HG03575 (cell line): ENCODE data around the gene CD7.

Source experiments
- ATAC-seq: cut with Tn5 transposase; IDR thresholded peaks from one replicate; pipeline ENCODE4 v1.9.1; 2021; ENCODE audit not compliant: unreplicated experiment, insufficient number of reproducible peaks, low FRiP score; ENCODE audit errors: extremely low read depth

The CD7 gene

DNA sequence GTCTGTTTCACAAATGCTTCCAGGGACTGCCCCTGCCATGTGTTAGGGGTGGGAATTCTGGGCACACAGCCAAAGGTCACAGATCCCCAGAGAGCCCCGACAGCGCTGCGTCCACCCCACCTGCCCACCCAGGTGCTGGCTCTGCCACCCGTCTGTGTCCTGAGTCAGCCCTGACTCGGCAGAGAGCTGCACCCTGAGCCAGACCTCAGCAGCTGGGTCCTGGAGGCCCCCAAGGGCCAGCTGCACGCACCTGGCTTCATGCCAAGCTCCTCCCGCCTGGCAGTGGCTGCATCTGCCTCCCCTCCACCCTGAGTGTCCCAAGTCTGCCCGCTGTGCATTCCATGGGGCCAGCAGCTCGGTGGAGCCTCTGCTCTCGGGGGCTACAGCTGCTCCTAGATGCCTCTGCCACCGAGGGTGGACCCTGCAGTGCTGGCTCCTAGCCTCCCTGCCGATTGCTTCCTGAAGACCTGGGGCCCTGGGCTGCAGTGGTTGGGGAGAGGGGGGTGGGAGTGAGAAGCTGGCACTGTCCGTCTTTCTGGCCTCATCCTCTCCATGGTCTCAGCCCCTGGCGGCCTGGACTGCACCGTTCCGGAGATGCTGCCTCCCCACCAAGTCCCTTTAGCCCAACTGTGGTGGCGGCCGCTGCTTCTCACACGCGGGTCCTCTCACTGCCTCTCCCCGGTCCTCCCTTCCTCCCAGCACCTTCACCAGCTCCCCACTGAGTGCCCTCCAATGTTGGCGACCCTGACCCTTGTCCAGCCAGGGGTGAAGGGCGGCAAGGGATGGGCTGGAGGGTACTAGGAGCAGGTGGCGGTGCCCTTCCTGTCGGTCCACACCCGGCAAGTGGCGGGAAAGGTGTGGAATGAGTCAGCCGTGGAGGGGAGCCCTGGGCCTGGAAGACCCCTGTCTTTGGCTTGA, 13.2 kb upstream of the CD7 start:
- no peak for ATAC-seq

DNA sequence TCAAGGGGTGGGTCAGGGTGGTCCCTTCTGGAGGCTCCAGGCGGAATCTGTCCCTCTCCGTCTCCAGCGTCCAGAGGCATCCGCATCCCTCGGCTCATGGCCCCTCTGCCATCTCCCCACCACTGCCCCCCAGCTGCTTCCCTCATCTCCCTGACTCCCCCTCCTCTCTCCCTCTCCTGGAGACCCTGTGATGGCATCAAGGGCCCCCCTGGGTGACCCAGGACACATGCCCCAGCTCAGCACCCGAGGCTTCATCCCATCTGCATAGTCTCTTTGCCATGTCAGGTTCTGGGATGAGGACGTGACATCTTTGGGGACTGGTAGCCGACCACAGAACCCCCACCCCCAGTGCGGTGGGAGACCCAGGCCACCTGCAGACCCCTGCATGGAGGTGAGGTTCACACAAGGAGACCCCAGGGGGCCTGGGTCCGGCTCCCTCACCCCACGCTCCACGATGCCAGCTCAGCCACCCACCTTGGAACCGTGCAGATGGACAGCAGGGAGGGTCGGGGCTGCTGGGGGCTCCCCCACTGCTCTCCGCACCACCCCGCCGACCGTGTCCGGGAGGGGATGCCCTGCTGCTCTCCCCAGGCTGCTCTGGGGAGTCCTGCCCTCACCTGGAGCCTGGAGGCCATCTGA, 12.4 kb upstream of the CD7 start:
- no peak for ATAC-seq

DNA sequence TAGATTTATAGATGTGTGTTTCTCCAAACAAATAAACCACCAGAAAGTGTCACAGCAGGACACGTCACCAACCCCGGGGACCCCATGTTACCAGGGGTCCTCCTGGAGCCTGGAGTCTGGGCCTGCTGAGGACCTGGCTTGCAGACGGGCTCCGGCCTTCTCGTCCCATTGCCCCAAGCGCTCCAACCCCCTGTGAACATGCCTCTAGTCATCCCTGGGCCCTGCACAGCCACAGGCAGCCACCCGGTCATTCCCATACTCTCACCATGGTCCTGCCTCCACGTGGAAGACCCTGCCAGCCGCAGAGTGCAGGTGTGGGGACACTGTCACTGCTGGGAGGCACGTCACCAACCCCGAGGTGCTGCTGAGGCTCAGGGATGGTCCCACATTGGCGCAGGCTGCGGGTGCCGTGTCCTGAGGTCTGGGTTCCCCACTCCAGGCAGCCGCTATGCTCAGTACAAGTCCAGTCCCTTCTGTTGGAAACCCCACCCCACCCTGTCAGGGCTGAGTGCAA, 11.6 kb upstream of the CD7 start:
- ATAC-seq = no peak

DNA sequence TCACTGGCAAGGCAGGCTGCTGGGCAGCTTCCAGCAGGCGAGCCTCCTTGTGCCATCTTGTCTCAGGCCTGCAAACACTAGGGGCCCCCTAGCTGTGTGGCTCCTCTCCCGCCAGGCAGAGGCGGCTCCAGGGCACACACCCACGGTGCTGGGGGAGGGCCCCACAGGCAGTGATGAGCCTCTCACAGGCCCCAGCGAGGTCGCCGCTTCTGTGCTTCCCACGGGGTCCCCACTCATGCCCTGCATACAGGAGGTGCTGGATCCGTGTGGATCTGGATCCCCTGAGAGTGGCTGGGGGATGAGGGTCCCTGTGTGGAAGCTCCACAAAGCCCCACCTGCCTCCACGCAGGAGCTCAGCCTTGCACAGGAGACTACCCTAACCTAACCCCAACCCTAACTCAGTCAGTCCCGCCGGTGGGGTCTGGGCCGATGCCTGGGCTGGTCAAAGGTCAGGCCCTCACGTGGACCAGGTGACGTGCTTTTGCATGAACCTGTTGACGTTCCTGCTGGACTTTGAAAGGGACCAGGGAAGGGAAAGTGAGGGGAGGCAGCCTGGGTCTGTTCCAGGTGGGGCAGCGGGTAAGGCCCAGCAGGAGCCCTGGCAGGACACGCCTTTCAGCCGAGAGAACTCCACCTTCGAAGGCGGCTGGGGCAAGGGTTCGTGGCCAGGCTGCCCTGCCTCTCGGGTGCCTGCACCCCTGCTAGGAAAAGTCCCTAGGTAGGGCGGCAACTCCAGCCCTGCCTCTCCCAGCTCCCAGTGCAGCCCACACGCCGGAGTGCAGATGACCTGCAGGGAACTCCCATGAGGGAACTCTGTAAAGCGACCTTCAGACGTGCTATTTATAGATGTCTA, 11.0 kb upstream of the CD7 start:
- ATAC-seq = no peak

DNA sequence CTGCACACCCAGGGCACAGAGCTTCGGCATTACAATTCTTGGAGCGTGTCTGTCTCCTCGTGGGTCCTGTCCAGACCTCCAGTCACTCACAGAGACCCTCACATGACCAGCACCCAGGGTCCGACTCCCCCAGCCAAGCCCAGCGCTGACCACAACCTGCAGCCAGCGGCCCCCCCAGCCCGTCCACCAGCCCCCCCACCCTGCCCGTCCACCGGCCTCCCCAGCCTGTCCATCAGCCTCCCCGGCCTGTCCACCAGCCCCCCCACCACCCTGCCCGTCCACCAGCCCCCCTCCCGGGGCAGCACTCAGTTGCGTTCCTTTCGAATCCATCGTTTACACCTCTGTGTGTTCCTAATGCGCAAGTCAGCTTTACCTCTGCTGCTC, 10.3 kb upstream of the CD7 start:
- no peak for ATAC-seq

DNA sequence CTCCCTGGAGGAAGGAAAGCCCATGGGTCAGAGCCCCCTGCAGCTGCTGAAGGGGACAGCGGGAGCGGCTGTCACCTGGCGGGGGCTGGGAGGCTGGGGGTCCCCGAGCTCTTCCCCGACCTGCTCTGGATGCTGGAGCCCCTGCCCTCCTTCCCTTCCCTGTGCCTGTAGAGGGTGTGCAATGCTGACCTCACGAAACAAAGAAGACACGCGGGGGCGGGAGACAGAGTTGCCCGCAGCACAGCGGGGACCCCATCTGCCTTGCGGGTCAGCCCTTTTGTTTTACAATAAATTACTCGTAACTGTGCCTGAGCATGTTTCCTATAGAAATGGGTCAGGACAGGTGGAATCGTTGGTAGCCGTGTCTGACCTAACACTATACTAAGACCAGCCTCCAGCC, 9.9 kb upstream of the CD7 start:
- no peak for ATAC-seq

DNA sequence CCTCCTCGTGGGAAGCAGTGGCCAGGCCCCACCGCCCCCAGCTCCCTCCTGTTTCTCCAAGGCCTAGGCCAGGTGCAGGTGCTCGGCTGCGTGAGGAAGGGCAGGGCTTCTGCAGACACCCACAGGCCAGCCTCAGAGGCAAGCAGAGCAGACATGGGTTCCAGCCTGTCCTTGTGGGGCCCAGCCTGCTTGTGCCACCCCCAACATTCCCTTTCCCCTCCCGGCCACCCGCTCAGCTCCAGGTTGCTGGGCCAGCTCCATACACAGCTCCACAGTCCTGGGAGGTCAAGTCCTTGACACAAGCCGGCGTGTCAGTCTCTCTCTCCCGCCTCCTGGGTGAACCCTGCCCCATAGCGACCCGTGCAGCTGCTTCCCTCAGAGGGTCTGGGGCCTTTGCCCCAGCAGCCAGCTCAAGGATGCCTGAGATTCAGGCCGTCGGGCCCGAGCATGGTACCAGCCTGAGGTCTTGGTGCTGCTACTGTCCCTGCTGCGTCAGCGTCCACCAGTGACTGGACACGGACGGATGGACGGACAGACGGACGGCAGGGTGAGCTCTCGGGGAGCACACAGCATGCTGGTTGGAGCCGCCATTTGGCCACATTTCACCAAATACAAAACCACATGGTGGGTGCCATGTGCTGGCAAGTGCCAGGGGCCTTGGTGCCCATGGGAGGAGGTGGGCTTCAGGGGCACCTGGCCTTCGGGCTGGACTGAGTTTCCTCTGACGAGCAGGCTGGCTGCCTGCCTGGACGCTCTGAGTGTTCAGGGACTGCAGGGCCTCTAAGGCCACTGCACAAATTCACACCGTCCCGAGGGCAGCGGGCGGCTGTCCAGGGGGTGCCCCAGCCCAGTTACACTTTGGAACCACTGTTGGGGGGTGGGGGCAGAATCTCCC, 8.1 kb upstream of the CD7 start:
- ATAC-seq = no peak

DNA sequence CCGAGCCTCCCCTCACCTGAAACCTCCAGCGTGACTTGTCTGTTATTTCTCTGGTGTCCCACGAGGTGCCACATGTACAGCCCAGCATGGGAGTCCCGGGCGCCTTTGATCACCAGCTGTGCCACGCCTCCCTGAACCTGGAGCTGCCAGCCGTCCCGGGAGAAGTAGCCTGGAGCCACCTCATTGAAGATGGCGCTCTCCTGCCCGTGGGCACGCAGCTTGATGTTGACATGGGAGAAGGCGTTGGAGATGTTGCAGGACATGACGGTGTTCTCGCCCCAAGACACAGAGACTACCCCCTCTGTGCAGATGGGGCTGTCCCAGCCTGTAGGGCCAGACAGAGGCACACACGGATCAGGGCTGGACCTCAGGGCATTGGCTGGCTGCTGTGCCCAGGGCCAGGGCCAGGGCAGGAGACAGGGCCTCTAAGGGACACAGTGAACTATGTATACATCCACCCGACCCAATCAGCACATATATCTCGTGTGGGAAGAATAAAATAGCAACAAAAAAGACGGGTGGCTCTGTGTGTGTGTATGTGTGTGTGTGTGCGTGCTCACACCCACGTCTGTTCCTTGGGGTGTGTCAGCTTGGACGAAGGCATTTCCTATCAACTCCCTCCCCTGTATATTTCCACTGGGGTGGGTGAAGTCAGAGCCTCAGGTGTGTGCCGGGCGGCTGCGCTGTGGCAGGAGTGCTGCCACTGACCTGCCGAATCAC, 7.3 kb upstream of the CD7 start:
- no peak for ATAC-seq

DNA sequence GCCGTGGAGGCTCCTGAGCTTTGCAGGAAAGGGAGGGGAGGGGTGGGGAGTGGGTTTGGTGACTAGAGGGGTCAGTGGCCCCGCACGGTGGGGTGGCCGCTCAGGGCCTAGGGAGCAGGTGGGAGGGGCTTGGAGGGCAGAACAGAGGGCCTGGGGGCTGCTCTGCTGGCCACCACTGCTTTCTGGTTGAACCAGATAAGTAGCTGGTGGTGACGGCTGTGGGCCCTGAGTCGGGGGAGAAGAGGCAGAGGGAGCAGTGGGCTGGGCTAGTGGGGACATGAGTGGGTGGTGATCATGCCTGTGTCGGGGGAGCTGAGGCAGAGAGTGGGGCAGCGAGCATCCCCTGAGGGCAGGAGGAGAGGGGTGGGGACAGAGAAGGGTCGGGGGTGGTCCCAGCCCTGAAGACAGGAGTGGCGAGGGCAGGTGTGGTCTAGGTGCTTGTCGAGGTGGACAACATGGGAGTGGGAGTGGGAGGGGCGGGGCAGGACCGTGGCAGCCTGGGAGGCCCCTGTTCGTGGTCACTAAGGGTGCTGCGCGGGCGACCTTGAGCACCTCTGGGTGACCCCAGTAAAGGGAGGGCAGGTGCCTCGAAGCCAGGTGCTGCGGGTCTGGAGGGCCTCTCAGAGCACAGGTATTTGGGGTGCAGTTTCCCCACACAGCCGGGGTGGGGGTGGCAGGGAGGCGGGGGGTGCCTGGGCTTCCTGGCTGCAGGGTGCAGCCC, 6.3 kb upstream of the CD7 start:
- no peak for ATAC-seq

DNA sequence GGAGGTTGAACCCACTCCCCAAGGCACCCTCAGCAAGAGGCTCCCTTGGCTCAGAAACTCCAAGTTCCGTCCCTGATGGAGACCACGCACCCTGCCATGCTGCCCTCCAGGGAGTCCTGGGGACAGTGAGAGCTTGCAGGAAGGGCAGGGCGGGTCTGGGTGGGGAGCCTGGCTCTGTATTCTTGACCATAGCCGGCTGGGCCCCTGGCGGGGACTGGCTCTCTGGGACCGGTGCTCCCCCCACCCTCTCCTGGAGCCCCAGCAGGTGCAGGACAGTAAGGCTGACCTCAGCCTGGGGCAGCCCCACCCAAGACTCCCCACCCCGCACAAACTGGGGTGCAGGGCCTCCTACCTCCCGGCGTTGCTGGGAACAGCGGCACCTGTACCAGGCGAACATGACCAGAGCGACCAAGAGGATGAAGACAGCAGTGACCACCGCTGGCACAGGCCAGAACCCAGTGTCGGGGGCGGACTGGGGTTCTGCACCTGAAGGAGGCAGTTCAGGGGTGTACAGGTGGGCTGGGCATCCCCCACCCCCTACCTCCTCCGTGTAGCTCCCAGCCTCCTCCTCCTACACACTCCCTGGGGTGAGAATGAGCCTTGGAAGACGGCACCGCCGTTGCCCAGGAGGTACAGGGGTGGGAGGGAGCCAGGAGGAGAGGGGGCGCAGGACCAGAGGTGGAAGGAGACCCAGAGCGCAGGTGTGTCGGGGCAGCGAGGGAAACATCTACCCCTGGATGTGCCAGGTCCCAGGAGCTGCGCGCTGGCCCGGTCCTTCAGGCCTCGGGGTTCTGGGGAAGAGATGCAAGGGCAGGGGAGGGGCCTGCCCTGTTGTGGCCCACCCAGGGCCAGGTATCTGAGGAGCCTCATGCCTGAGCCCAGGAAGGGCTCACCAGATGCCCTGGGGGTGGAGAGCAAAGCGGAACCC, 5.4 kb upstream of the CD7 start:
- ATAC-seq = no peak

DNA sequence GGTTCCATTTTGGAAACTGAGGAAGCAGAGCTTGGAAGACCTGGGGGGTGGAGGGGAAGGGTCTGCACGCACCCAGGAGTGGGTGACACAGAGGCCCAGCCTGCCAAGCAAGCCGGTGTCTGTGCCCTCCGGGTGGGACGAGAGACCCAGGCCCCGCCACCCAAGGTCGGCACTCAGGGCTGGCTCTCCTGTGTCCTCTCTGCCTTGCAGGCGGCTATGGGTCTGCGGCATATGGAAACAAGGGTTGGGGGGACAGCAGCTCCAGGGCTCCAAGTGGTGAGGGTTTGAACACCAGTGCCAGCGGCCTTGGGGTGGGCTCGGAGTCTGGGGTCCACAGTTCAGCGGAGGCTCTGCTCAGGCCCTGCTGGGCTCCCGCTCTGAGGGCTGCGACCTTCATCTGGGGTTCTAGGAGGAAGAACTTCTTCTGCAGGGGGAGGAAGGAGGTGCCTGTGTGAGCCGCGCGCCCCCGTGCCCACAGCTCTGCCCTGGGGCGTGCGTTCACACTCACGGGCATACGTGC, 4.6 kb upstream of the CD7 start:
- no peak for ATAC-seq

DNA sequence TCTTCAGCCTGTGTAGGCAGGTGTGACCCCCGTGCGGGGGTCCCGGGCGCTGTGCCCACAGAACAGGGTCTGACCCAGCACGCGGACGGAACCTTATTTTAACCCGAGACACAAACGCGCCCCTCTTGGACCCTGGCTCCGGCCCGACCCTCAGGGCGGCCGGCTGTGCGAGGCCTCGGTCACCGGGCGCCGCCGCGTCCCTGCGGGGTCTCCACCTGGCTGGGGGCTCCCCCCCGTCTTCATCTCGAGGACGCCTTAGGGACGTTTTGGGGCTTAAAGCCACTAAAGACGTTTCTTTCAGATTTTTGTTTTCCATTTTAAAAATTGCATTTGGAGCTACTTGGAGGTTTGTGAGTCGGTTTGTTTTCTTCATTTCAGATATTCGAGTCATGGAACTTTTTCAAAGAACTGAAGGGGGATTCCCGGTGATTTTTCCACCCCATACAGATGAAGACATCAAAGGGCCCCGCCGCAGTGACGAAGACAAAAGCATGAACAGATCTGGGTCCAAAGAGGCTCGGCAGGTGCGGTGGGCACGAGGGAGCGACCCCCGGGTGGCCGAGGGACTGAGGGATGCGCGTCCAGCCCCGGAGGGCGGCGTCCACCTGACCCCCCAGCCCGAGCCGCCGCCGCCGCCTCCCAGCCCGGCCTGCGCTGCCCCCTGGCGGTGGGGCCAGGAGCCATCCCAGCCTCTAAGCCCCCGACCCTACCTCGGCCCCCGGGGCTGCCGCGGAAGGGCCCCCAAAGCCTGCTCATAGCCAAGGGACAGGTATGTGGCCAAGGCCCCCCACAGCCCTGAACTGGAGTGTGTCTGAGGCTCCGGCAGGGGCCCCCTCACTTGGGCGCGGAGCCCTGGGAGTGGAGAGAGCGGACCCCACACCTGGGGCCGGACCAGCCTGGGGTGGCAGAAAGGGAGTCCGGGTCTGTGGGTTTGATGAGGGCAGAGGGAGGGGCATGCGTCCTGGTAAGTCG, 3.8 kb upstream of the CD7 start:
- ATAC-seq = no peak

DNA sequence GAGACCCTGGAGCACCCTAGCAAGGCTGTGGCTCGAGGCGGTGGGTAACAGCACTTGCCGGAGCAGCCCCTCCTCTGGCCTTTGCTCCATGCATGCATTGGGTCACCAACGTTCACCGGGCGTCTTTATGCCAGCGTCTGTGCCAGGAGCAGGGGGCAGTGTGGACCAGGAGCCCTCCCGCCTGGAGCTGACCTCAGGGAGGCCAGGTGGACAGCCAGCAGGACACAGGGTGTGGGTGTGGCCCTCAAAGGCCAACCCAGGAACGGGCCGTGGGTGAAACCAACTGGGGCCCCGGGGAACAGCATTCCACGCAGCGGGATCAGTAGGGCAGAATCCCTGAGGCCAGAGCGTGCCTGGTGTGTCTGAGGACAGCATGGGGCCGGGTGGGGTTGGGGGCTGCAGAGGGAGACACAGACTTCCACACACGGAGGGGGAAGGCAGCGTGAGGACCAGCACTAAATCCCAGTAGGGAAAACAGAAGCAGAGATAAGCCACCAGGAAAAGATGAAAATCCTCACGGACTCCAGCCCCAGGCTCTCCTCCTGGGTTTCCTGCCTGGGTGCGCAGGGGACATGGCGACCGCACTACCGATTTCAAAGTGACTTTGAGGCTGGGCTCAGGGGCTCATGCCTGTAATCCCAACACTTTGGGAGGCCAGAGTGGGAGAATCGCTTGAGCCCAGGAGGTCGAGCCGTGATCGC, 2.9 kb upstream of the CD7 start:
- no peak for ATAC-seq

DNA sequence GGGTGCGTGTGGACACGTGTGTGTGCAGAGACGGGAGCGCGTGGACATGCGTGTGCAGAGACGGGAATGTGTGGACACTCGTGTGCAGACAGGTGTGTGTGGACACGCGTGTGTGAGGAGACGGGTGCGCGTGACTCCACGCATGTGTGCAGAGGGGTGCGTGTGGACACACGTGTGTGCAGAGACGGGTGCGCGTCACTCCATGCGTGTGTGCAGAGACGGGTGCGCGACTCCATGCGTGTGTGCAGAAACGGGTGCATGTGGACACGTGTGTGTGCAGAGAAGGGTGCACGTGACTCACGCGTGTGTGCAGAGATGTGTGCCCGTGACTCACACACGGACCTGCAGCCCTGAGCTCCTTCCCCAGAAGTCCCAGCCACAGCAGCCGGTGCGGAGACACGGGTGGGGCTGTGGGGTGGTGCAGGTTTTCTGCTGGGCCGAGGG, 2.2 kb upstream of the CD7 start:
- ATAC-seq = no peak
